Heart left ventricle (tissue), 16 donors: ENCODE data around the gene LRRC1. TPM values are rescaled to one million over a fixed set of nuclear protein-coding genes. Genes with fewer than 3 reads are reported as not detected.

ENCODE experiments used
- ATAC-seq, 4 donors: fragments of 200-7000 bp; cut with Tn5 transposase; one replicate each; pipeline ENCODE4 v1.9.1; 2020 to 2022; ENCODE audit warnings: moderate library complexity in 4 of 4, mild to moderate bottlenecking in 3 of 4, moderate number of reproducible peaks in 1 of 4
- DNase-seq, 5 donors: peaks; one replicate each; pipeline ENCODE4 v3.0.0-alpha.2; 2020
- H3K27ac ChIP-seq, 12 donors: fragments of 200-600 bp; sonication (generic) in 4 of 12; one replicate each; pipeline versions ENCODE4 v1.5.0 to v1.8.0; 2016 to 2022; ENCODE audit warnings: mild to moderate bottlenecking in 2 of 12
- H3K27me3 ChIP-seq, 9 donors: fragments of 200-600 bp; sonication (generic) in 2 of 9; one replicate each; pipeline versions ENCODE4 v1.5.1 to v1.8.0; 2016 to 2022; ENCODE audit warnings: mild to moderate bottlenecking in 3 of 9
- H3K36me3 ChIP-seq, 9 donors: fragments of 200-600 bp; sonication (generic) in 2 of 9; one replicate each; pipeline versions ENCODE4 v1.5.0 to v1.8.0; 2018 to 2022; ENCODE audit warnings: mild to moderate bottlenecking in 2 of 9
- H3K4me1 ChIP-seq, 12 donors: fragments of 200-600 bp; sonication (generic) in 4 of 12; one replicate each; pipeline versions ENCODE4 v1.5.0 to v1.8.0; 2016 to 2022; ENCODE audit warnings: mild to moderate bottlenecking in 3 of 12
- H3K4me3 ChIP-seq, 12 donors: fragments of 200-600 bp; sonication (generic) in 4 of 12; one replicate each; pipeline versions ENCODE4 v1.5.0 to v1.8.0; 2017 to 2022; ENCODE audit warnings: mild to moderate bottlenecking in 9 of 12, moderate library complexity in 4 of 12
- H3K9me3 ChIP-seq, 12 donors: fragments of 200-600 bp; sonication (generic) in 4 of 12; one replicate each; pipeline versions ENCODE4 v1.5.0 to v1.8.0; 2016 to 2022; ENCODE audit warnings: mild to moderate bottlenecking in 1 of 12
- CTCF ChIP-seq, 12 donors: fragments of 200-600 bp; sonication (generic) in 4 of 12; IDR thresholded peaks; one replicate each; pipeline versions ENCODE4 v1.5.0 to v1.8.0; 2018 to 2022; ENCODE audit warnings: antibody characterized with exemption in 12 of 12, mild to moderate bottlenecking in 5 of 12
- POLR2A ChIP-seq, 2 donors: fragments of 450-650 bp; IDR thresholded peaks; one replicate each; pipeline ENCODE4 v1.6.1; 2017; ENCODE audit warnings: antibody characterized with exemption in 2 of 2, mild to moderate bottlenecking in 2 of 2, moderate library complexity in 2 of 2
- WGBS, 4 donors: extraction: QIAGEN DNeasy Blood & Tissue Kit in 2 of 4; methylation state at CpG; one replicate each; pipeline versions ENCODE4 v1.1.5 to v1.1.7; 2013 to 2018; 5-methylcytosine and 5-hydroxymethylcytosine counted together
- intact Hi-C, 10 donors: fragments of 100-400 bp; cut with DNase I; formaldehyde crosslinking; loops; one replicate each; pipeline versions ENCODE4 v1.11.1 to v1.14.2; 2022
- polyA plus RNA-seq, 2 donors: library from polyadenylated mRNA; stranded (reverse); fragments of 200-250 nt; gene quantifications; one replicate each; pipeline ENCODE4 v1.2.3, GENCODE V29; 2013
- total RNA-seq, 9 donors: library from RNA; depleted of rRNA in 2 of 9; stranded (reverse); fragments of >200 nt in 2 of 9; fragmentation: NEBNext Ultra II Directional in 3 of 9; extraction: Animal tissue kit (Norgen Biotek cat#: 25700) in 3 of 9; gene quantifications; one replicate each; pipeline versions ENCODE4 v1.1.0 to v1.2.4, GENCODE V29; 2016 to 2023
- donor health status: ischemic (EF 13 %, LVEDD 7.1; RV severe dilation, severe dysfunction).
- donor health status: healthy with polysubstance abuse.
- donor health status: DM: no; HTN: yes; CAD: no.
- donor health status: DM: no; HTN: no; CAD: no.
- donor health status: ischemic (EF 25% LVEDD 6.9; RV normal size, moderate dysfunction).
- donor health status: ischemic (EF 25% LVEDD 5.7; RV mildly dilated, moderate dysfunction).
- donor health status: healthy.
- donor health status: DM: yes; HTN: yes; CAD: no.
- donor health status: ischemic (EF 35%, LVEDD 5.7; RV mildly dilated, moderate dysfunction).
- donor health status: nonischemic (EF 11% LVEDD 7.7; RV severe dilation, severe dysfunction).
- donor health status: DM: yes; HTN: yes; CAD: no.
- donor health status: PGD.
- donor health status: ischemic (EF 29% LVEDD 5.4; RV normal size, mild dysfunction).
- donor health status: nonischemic (EF 23%, LVEDD 6.1; RV moderate dilation, normal function).

The LRRC1 gene
- total and polyA plus RNA-seq, 11 donors, result 1.2 to 11.2 (median 3.3) TPM

DNA sequence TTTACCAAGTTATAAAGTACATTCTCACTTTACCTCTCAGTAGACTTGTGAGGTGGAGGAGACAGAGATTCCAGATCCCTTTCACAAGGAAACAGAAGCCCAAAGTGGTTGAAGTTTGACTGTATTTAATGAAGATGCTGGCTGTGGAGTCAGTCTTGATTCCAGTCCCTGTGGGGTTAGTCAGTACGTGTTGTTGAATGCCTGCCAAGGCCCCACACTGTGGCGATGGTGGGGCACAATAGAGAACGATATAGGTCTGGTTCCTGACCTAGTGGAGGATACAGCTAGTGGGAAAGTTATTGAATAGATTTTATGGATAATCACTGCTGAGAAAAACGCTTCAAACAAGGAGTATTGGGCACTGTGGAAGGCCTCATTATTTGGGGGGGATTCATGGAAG, 71.4 kb downstream of the LRRC1 start:
- Histone ChIP-seq H3K9me3 (no peaks in the 10 kb centered on the region), H3K27me3 (no peaks in the 10 kb centered on the region), H3K4me1 (peaks cover 0 to 35% (median 3%) of the 10 kb centered on the region in 12 donors), H3K4me3 (no peak overlapping the region), H3K36me3 (no peaks in the 10 kb centered on the region), H3K27ac (no peak overlapping the region)
- ATAC-seq (no peak), DNase-seq (no peak)
- WGBS, 4 donors, result 45 to 63% (median 54%) methylated on average over 4 of the region's 4 CpGs
- TF ChIP-seq POLR2A (IDR thresholded peaks at IDR 0.05) (no peak), CTCF (IDR thresholded peaks at IDR 0.05) (no peak)
- intact Hi-C loops, result no loop called here

GRCh38 chr6:53868626-53869025, 73.8 kb downstream of the LRRC1 start:
- ATAC-seq (no peak), DNase-seq (no peak)
- intact Hi-C loops, result no loop called here
- Histone ChIP-seq H3K36me3 (no peaks in the 10 kb centered on the region), H3K27ac (no peak overlapping the region), H3K9me3 (peaks cover 0 to 11% (median 0%) of the 10 kb centered on the region in 12 donors), H3K27me3 (no peaks in the 10 kb centered on the region), H3K4me1 (peaks cover 0 to 21% (median 0%) of the 10 kb centered on the region in 12 donors), H3K4me3 (no peak overlapping the region)
- TF ChIP-seq CTCF (IDR thresholded peaks at IDR 0.05), result no peak
- TF ChIP-seq POLR2A (IDR thresholded peaks at IDR 0.05), result no peak

DNA sequence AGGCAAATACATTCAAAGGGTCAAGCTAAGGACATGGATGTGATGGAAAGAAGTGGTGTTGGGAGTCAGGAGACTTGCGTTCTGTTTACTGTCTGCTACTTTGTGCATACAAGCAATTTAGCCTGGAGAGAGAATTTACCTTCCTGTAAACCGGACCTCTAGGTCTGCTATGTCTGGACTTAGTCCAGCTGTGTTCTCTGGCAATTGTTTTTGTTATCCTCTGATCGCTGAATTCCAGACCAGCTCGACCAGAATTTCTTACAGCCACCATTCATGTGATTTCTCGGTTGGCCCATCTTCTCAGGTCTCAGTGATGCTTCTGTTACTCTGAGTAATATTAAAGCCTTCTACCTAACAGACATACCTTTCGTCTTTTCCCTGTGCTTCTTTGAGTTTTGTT, 75.2 kb downstream of the LRRC1 start:
- Histone ChIP-seq H3K27ac (no peak overlapping the region), H3K27me3 (no peaks in the 10 kb centered on the region), H3K4me1 (peaks cover 0 to 13% (median 0%) of the 10 kb centered on the region in 12 donors), H3K9me3 (peaks cover 0 to 11% (median 0%) of the 10 kb centered on the region in 12 donors), H3K4me3 (no peak overlapping the region), H3K36me3 (no peaks in the 10 kb centered on the region)
- no peak for DNase-seq
- no peak for ATAC-seq
- 44 to 63% (median 51%) methylated on average over 6 of the region's 6 CpGs for WGBS, 4 donors
- no peak for TF ChIP-seq POLR2A (IDR thresholded peaks at IDR 0.05)
- TF ChIP-seq CTCF (IDR thresholded peaks at IDR 0.05), result no peak
- intact Hi-C loops, result no loop called here

DNA sequence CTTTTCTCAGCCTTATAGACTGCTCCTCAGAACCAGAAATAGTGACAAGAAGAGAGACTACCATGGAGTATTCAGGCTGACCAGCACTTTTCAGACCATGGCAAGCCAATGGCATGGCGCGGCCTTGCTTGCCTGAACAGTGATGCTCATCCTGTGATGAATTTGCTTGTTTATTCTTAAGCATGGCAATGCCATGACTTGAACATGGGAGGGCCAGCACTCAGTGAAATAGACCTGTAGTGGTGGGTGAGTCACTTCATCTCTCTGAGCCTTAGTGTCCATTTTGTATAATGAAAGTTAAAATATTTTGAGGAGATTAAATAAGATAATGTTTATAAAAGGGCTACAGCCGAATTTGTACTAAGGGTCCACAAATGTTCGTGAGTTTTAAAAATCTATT, 79.1 kb downstream of the LRRC1 start:
- DNase-seq (no peak), ATAC-seq (no peak)
- H3K36me3 ChIP-seq, result no peaks in the 10 kb centered on the region
- H3K4me3 ChIP-seq, result no peak overlapping the region
- H3K9me3 ChIP-seq, result peaks cover 0 to 11% (median 0%) of the 10 kb centered on the region in 12 donors
- intact Hi-C loops, result no loop called here
- H3K4me1 ChIP-seq, result peaks cover 0 to 13% (median 0%) of the 10 kb centered on the region in 12 donors
- WGBS, 4 donors, result 96 to 98% (median 97%) methylated on average over 4 of the region's 4 CpGs
- no peak for TF ChIP-seq POLR2A (IDR thresholded peaks at IDR 0.05)
- TF ChIP-seq CTCF (IDR thresholded peaks at IDR 0.05), result no peak
- H3K27ac ChIP-seq, result no peak overlapping the region
- H3K27me3 ChIP-seq, result no peaks in the 10 kb centered on the region
